Muscle layer of duodenum (tissue), 2 donors: ENCODE measurements around the gene ZNF267.
"Not testable (repeated sequence)": the region's sequence is repeated elsewhere in the genome, so short reads cannot be mapped to it uniquely, and the experiment has no call there.

ENCODE experiments used
- H3K27ac ChIP-seq: one replicate; pipeline ENCODE4 v1.7.0; 2013; ENCODE audit warnings: mild to moderate bottlenecking, low read length
- H3K27me3 ChIP-seq: one replicate; pipeline ENCODE4 v1.7.0; 2013; ENCODE audit warnings: low read depth, mild to moderate bottlenecking, control low read depth, low read length
- H3K36me3 ChIP-seq, 2 donors: one replicate each; pipeline ENCODE4 v1.7.0; 2013; ENCODE audit warnings: low read length in 2 of 2, control low read depth in 1 of 2, mild to moderate bottlenecking in 1 of 2; ENCODE audit not compliant: insufficient read depth in 2 of 2, control insufficient read depth in 1 of 2
- H3K4me1 ChIP-seq, 2 donors: one replicate each; pipeline ENCODE4 v1.7.0; 2013; ENCODE audit warnings: low read length in 2 of 2, mild to moderate bottlenecking in 2 of 2, control low read depth in 1 of 2, moderate library complexity in 1 of 2; ENCODE audit not compliant: insufficient read depth in 2 of 2, control insufficient read depth in 1 of 2
- H3K4me3 ChIP-seq, 2 donors: one replicate each; pipeline ENCODE4 v1.7.0; 2013; ENCODE audit warnings: low read length in 2 of 2, low read depth in 1 of 2, mild to moderate bottlenecking in 1 of 2
- H3K9me3 ChIP-seq, 2 donors: one replicate each; pipeline ENCODE4 v1.7.0; 2013; ENCODE audit warnings: low read length in 2 of 2, control low read depth in 1 of 2, mild to moderate bottlenecking in 1 of 2; ENCODE audit not compliant: control insufficient read depth in 1 of 2
- donor health status: healthy.

The ZNF267 gene

DNA sequence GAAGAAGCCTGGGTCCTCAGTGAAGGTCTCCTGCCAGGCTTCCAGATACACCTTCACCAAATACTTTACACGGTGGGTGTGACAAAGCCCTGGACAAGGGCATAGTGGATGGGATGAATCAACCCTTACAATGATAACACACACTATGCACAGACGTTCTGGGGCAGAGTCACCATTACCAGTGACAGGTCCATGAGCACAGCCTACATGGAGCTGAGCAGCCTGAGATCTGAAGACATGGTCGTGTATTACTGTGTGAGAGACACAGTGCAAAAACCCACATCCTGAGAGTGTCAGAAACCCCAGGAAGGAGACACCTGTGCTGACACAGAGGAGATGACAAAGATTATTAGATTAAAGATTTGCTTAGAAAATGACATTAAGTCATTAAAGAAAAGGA is 78.6 kb downstream of the ZNF267 start:
- not testable (repeated sequence) for H3K27me3 ChIP-seq, H3K27ac ChIP-seq, H3K4me1 ChIP-seq, H3K9me3 ChIP-seq, H3K4me3 ChIP-seq, H3K36me3 ChIP-seq

GRCh38 chr16:31956221-31956620 is 82.6 kb downstream of the ZNF267 start:
- H3K4me3 ChIP-seq, H3K27me3 ChIP-seq, H3K36me3 ChIP-seq, H3K9me3 ChIP-seq, H3K4me1 ChIP-seq, H3K27ac ChIP-seq: not testable (repeated sequence)

DNA sequence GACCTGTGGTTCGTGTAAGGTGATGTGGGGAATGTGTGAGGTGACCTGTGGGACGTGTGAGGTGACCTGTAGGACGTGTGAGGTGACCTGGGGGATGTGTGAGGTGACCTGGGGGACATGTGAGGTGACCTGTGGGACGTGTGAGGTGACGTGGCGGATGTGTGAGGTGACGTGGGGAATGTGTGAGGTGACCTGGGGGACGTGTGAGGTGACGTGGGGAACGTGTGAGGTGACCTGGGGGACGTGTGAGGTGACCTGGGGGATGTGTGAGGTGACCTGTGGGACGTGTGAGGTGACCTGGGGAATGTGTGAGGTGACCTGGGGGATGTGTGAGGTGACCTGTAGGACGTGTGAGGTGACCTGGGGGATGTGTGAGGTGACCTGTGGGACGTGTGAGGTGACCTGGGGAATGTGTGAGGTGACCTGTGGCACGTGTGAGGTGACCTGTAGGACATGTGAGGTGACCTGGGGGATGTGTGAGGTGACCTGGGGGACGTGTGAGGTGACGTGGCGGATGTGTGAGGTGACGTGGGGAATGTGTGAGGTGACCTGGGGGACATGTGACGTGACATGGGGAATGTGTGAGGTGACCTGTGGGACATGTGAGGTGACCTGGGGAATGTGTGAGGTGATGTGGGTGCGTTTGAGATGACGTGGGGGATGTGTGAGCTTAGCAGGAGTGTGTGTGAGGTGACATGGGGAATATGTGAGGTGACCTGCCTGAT is 86.7 kb downstream of the ZNF267 start:
- not testable (repeated sequence) for H3K27me3 ChIP-seq, H3K36me3 ChIP-seq, H3K4me1 ChIP-seq, H3K27ac ChIP-seq, H3K4me3 ChIP-seq, H3K9me3 ChIP-seq
